ENCODE data around the gene ZBTB44. TPM values are rescaled to one million over a fixed set of nuclear protein-coding genes. Genes with fewer than 3 reads are reported as not detected.
"Not testable (repeated sequence)": the region's sequence is repeated elsewhere in the genome, so short reads cannot be mapped to it uniquely, and the experiment has no call there.

ZBTB44 gene
- total RNA-seq, 1 donor from 2014 or later: 32.5 TPM

DNA sequence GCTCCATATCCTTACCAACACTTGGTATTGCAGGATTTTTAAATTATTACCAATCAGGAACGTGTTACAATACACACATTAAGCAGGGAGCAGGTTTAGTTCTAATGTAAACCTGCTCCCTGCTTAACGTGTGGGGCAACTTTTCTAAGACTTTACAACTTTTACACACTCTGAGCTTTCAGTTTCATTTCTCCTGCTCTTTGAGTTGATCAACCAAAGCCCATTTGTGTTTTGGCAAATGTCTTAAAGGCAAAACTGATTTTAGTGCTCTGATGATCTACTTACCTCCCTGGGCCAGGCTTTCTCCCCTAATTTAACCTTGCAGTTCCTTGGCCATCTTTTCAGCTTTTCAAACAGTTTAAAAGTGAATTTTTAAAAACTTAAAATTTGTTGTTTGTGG, 70.9 kb downstream of the ZBTB44 start:
- H3K27ac Mint-ChIP-seq (ENCODE audit: unreplicated experiment): no peak overlapping the region

GRCh38 chr11:130241713-130242112, 73.0 kb downstream of the ZBTB44 start:
- peaks cover 13% of the 10 kb centered on the region for H3K36me3 Mint-ChIP-seq (ENCODE audit: unreplicated experiment)
- no peaks in the 10 kb centered on the region for H3K27me3 Mint-ChIP-seq (ENCODE audit: unreplicated experiment)
- H3K4me1 Mint-ChIP-seq (ENCODE audit: unreplicated experiment): peaks cover 3% of the 10 kb centered on the region
- H3K4me3 Mint-ChIP-seq (ENCODE audit: unreplicated experiment): no peak overlapping the region
- H3K27ac Mint-ChIP-seq (ENCODE audit: unreplicated experiment): no peak overlapping the region
- no peak for DNase-seq (ENCODE audit: extremely low spot score, unreplicated experiment)
- TF ChIP-seq, protein P1, sequence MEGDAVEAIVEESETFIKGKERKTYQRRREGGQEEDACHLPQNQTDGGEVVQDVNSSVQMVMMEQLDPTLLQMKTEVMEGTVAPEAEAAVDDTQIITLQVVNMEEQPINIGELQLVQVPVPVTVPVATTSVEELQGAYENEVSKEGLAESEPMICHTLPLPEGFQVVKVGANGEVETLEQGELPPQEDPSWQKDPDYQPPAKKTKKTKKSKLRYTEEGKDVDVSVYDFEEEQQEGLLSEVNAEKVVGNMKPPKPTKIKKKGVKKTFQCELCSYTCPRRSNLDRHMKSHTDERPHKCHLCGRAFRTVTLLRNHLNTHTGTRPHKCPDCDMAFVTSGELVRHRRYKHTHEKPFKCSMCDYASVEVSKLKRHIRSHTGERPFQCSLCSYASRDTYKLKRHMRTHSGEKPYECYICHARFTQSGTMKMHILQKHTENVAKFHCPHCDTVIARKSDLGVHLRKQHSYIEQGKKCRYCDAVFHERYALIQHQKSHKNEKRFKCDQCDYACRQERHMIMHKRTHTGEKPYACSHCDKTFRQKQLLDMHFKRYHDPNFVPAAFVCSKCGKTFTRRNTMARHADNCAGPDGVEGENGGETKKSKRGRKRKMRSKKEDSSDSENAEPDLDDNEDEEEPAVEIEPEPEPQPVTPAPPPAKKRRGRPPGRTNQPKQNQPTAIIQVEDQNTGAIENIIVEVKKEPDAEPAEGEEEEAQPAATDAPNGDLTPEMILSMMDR (IDR thresholded peaks at IDR 0.05): no peak
- H3K9me3 Mint-ChIP-seq (ENCODE audit: unreplicated experiment): no peaks in the 10 kb centered on the region

More for the DNA sequence above, 70.9 kb downstream of the ZBTB44 start:
- no peaks in the 10 kb centered on the region for H3K27me3 Mint-ChIP-seq (ENCODE audit: unreplicated experiment)
- no peaks in the 10 kb centered on the region for H3K9me3 Mint-ChIP-seq (ENCODE audit: unreplicated experiment)
- H3K36me3 Mint-ChIP-seq (ENCODE audit: unreplicated experiment): peaks cover 6% of the 10 kb centered on the region
- no peak overlapping the region for H3K4me3 Mint-ChIP-seq (ENCODE audit: unreplicated experiment)
- DNase-seq (ENCODE audit: extremely low spot score, unreplicated experiment): no peak
- H3K4me1 Mint-ChIP-seq (ENCODE audit: unreplicated experiment): peaks cover 6% of the 10 kb centered on the region
- TF ChIP-seq, protein P1 (IDR thresholded peaks at IDR 0.05): no peak

DNA sequence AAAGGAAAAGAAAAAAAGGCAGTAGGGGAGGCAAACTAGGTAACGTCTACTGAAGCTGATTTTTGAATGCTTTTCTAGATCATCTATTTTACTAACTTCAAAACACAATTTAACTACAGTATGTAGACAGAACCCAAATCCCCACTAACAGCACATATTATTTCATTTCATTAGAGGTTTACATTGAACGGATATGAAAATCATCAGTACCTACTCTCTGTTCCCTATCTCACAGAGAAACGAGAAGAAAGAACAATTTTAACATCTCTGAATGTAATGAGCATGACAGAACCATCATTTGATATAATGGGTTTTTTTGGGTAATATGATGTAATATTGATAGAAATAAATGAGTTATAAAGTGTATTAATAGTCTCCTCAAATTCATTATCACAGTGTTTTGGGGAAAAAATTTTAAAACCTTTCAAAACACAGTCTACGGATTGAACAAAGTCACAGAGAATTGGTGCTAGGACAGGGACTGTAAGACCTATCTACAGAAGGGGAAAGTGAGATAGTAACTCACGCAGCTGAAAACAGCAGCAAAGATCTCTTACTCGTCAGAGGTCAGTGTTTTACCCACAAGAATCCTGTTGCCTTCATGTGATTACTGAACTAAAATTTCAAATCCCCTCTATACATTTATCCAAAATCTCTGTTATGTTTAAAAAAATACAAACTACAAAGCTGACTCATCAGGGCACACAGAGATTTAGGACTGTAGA, 77.3 kb downstream of the ZBTB44 start:
- no peak overlapping the region for H3K4me3 Mint-ChIP-seq (ENCODE audit: unreplicated experiment)
- H3K4me1 Mint-ChIP-seq (ENCODE audit: unreplicated experiment): no peaks in the 10 kb centered on the region
- H3K27me3 Mint-ChIP-seq (ENCODE audit: unreplicated experiment): no peaks in the 10 kb centered on the region
- no peak for DNase-seq (ENCODE audit: extremely low spot score, unreplicated experiment)
- no peaks in the 10 kb centered on the region for H3K9me3 Mint-ChIP-seq (ENCODE audit: unreplicated experiment)
- TF ChIP-seq, protein P1 (IDR thresholded peaks at IDR 0.05): no peak
- H3K36me3 Mint-ChIP-seq (ENCODE audit: unreplicated experiment): peaks cover 27% of the 10 kb centered on the region
- no peak overlapping the region for H3K27ac Mint-ChIP-seq (ENCODE audit: unreplicated experiment)

- TF ChIP-seq, protein P1 (IDR thresholded peaks at IDR 0.05): no peak
- Mint-ChIP-seq H3K9me3 (ENCODE audit: unreplicated experiment) (no peaks in the 10 kb centered on the region), H3K4me1 (ENCODE audit: unreplicated experiment) (no peaks in the 10 kb centered on the region), H3K4me3 (ENCODE audit: unreplicated experiment) (no peak overlapping the region), H3K27me3 (ENCODE audit: unreplicated experiment) (no peaks in the 10 kb centered on the region), H3K27ac (ENCODE audit: unreplicated experiment) (no peak overlapping the region), H3K36me3 (ENCODE audit: unreplicated experiment) (peaks cover 29% of the 10 kb centered on the region)
- no peak for DNase-seq (ENCODE audit: extremely low spot score, unreplicated experiment)
Observed at GRCh38 chr11:130234315-130234714, 80.4 kb downstream of the ZBTB44 start.

- H3K4me1 Mint-ChIP-seq (ENCODE audit: unreplicated experiment); H3K4me3 Mint-ChIP-seq (ENCODE audit: unreplicated experiment); H3K27me3 Mint-ChIP-seq (ENCODE audit: unreplicated experiment); H3K9me3 Mint-ChIP-seq (ENCODE audit: unreplicated experiment); H3K27ac Mint-ChIP-seq (ENCODE audit: unreplicated experiment); DNase-seq (ENCODE audit: extremely low spot score, unreplicated experiment): not testable (repeated sequence)
- peaks cover 31% of the 10 kb centered on the region for H3K36me3 Mint-ChIP-seq (ENCODE audit: unreplicated experiment)
Observed at GRCh38 chr11:130233888-130234287, 80.8 kb downstream of the ZBTB44 start.

GRCh38 chr11:130233486-130233885, 81.2 kb downstream of the ZBTB44 start:
- H3K4me1 Mint-ChIP-seq (ENCODE audit: unreplicated experiment); H3K27ac Mint-ChIP-seq (ENCODE audit: unreplicated experiment); DNase-seq (ENCODE audit: extremely low spot score, unreplicated experiment); H3K4me3 Mint-ChIP-seq (ENCODE audit: unreplicated experiment); H3K27me3 Mint-ChIP-seq (ENCODE audit: unreplicated experiment); H3K9me3 Mint-ChIP-seq (ENCODE audit: unreplicated experiment): not testable (repeated sequence)
- H3K36me3 Mint-ChIP-seq (ENCODE audit: unreplicated experiment): peaks cover 28% of the 10 kb centered on the region

Measured in osteocyte (in vitro differentiated cells).